HFF-Myc (cell line): Measurements from ENCODE around the gene ERMN.

Source experiments
- DNase-seq: peaks from one replicate; pipeline ENCODE4 v3.0.0-alpha.2; 2011; ENCODE audit warnings: low read depth; ENCODE audit errors: extremely low read depth
- H3K4me3 ChIP-seq: replicated peaks from 2 replicates; pipeline ENCODE4 v1.5.1; 2011; ENCODE audit warnings: low read depth, mild to moderate bottlenecking, control low read depth, low read length
- CTCF ChIP-seq: IDR thresholded peaks from 2 replicates; pipeline ENCODE4 v1.5.1; 2012; ENCODE audit warnings: mild to moderate bottlenecking, low read depth, low read length, control low read depth; ENCODE audit errors: missing control alignments

ERMN gene

GRCh38 chr2:157339965-157340655 lies 14.5 kb upstream of the ERMN start:
- TF ChIP-seq CTCF, result no peak
- DNase-seq, result no peak
- H3K4me3 ChIP-seq, result no peak overlapping the region

DNA sequence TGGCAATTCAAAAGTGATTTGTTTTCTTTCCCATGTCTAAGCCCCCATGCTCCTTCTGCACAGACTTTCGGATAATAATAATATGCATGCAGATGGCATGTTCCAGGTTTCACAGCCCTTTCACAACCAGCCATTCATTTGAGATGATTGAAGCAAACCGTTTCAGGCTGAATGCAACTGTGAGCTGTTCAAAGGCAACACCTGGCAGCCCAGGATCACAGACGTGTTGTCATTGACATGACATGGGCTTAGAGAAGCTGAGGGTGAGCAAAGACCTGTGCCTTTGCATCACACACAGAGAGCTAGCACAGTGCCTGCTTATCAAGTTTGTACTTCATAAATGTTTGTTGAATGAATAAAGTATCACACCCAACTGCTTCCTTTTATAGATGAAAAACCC lies 12.4 kb upstream of the ERMN start:
- H3K4me3 ChIP-seq, result no peak overlapping the region
- no peak for DNase-seq
- no peak for TF ChIP-seq CTCF

GRCh38 chr2:157336137-157337010 lies 10.8 kb upstream of the ERMN start:
- peak; percentile 79 for TF ChIP-seq CTCF
- no peak overlapping the region for H3K4me3 ChIP-seq
- peak; percentile 14 for DNase-seq

DNA sequence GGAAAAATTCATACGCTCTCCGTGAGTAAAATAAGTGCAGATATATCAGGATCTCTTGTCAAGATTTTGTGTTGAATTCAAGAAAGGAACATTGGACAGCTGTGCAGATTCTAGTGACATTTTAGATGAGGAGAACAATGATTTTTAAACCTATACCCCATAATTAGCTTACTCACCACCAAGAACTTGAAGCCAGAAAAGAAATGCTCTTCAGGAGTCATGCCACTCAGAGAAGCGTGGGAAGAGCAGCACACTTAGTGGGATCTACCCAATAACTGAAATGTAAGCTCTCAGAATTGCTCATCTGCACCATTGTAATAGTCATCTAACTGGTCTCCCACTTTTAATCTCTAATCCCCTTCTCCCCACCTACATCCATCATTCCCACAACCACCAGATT lies 9.2 kb upstream of the ERMN start:
- no peak for DNase-seq
- no peak overlapping the region for H3K4me3 ChIP-seq
- no peak for TF ChIP-seq CTCF

GRCh38 chr2:157334335-157334734 lies 8.7 kb upstream of the ERMN start:
- H3K4me3 ChIP-seq, result no peak overlapping the region
- no peak for TF ChIP-seq CTCF
- no peak for DNase-seq

- DNase-seq, result no peak
- TF ChIP-seq CTCF, result no peak
- H3K4me3 ChIP-seq, result no peak overlapping the region
These were observed 7.9 kb upstream of the ERMN start for GRCh38 chr2:157333304-157334047.
